ENCODE results near the gene MTG2. TPM values are rescaled to one million over a fixed set of nuclear protein-coding genes. Genes with fewer than 3 reads are reported as not detected.
A peak's percentile ranks its signal among the peaks of the same experiment; 100 is the strongest.

Gene MTG2
- total RNA-seq, 8 experiments from 2014 or later, result 18.9 to 51.2 (median 27.3) TPM

GRCh38 chr20:62216636-62217566, 34.1 kb downstream of the MTG2 start:
- no peak overlapping the region for H3K4me3 ChIP-seq
- H3K4me1 ChIP-seq (replicated peaks in 1 of 2), result peaks cover 34 to 35% of the 10 kb centered on the region in 2 donors
- in situ Hi-C loops (cut with MboI; ENCODE audit: low pct_unique_long_range_greater_than_20kb in 2 of 9, low sequenced_read_pairs in 9 of 9, unreplicated experiment in 9 of 9), result no loop called here
- ATAC-seq (replicated peaks in 6 of 8), result no peak
- H3K27ac ChIP-seq, result no peak overlapping the region
- WGBS, 10 experiments, result no CpG with 5 or more reads among the region's 26 CpGs

GRCh38 chr20:62217913-62218773, 35.3 kb downstream of the MTG2 start:
- Histone ChIP-seq H3K4me1 (replicated peaks in 1 of 2) (peaks cover 27% of the 10 kb centered on the region in 2 donors), H3K4me3 (peak overlapping the region in 3 of 5 donors; percentile 45 to 53 (median 52)), H3K27ac (no peak overlapping the region)
- in situ Hi-C loops (cut with MboI; ENCODE audit: low pct_unique_long_range_greater_than_20kb in 2 of 9, low sequenced_read_pairs in 9 of 9, unreplicated experiment in 9 of 9), result no loop called here
- no peak for ATAC-seq (replicated peaks in 6 of 8)
- WGBS, 10 experiments, result 30 to 63% (median 35%) methylated on average over 1 to 5 of the region's 38 CpGs; no CpG with 5 or more reads in 6 of the 10 experiments

GRCh38 chr20:62219101-62219991, 36.5 kb downstream of the MTG2 start:
- peak overlapping the region; percentile 37 to 53 (median 45) for H3K4me3 ChIP-seq
- 3% methylated on average over 6 of the region's 84 CpGs; no CpG with 5 or more reads in 9 of the 10 experiments for WGBS, 10 experiments
- H3K27ac ChIP-seq, result no peak overlapping the region
- in situ Hi-C loops (cut with MboI; ENCODE audit: low pct_unique_long_range_greater_than_20kb in 2 of 9, low sequenced_read_pairs in 9 of 9, unreplicated experiment in 9 of 9), result no loop called here
- ATAC-seq (replicated peaks in 6 of 8), result peak; percentile 19 to 66 (median 51)
- H3K4me1 ChIP-seq (replicated peaks in 1 of 2), result peaks cover 23 to 27% of the 10 kb centered on the region in 2 donors

- in situ Hi-C loops (cut with MboI; ENCODE audit: low pct_unique_long_range_greater_than_20kb in 2 of 9, low sequenced_read_pairs in 9 of 9, unreplicated experiment in 9 of 9), result no loop called here
- peaks cover 23 to 27% of the 10 kb centered on the region in 2 donors for H3K4me1 ChIP-seq (replicated peaks in 1 of 2)
- peak; percentile 72 to 90 (median 78) for ATAC-seq (replicated peaks in 6 of 8)
- peak within 1 kb of the TSS; percentile 37 to 53 (median 45) for H3K4me3 ChIP-seq
- H3K27ac ChIP-seq, result no peak within 1 kb of the TSS
- WGBS, 10 experiments, result no CpG with 5 or more reads among the region's 84 CpGs
These were observed 37.3 kb downstream of the MTG2 start, which contains the start of gene HRH3 for GRCh38 chr20:62219992-62220665. Gene HRH3, minus strand, starts transcription at chr20:62220278. Its CDS starts 308 bp downstream, at chr20:62219970.

- Histone ChIP-seq H3K4me1 (replicated peaks in 1 of 2) (peaks cover 23 to 27% of the 10 kb centered on the region in 2 donors), H3K4me3 (peak overlapping the region; percentile 37 to 53 (median 45)), H3K27ac (no peak overlapping the region)
- in situ Hi-C loops (cut with MboI; ENCODE audit: low pct_unique_long_range_greater_than_20kb in 2 of 9, low sequenced_read_pairs in 9 of 9, unreplicated experiment in 9 of 9), result no loop called here
- peak in 5 of 8 experiments; percentile 10 to 39 (median 25) for ATAC-seq (replicated peaks in 6 of 8)
- 0 to 3% (median 0%) methylated on average over 1 to 11 of the region's 46 CpGs; no CpG with 5 or more reads in 7 of the 10 experiments for WGBS, 10 experiments
These were observed 38.1 kb downstream of the MTG2 start for GRCh38 chr20:62220666-62221568.

- ATAC-seq (replicated peaks in 6 of 8), result no peak
These were observed 39.5 kb downstream of the MTG2 start for GRCh38 chr20:62222266-62222850.

GRCh38 chr20:62222972-62223371, 40.1 kb downstream of the MTG2 start:
- WGBS, 10 experiments, result 30 to 80% (median 40%) methylated on average over 1 to 9 of the region's 13 CpGs; no CpG with 5 or more reads in 5 of the 10 experiments
- no peak for ATAC-seq (replicated peaks in 6 of 8)
- in situ Hi-C loops (cut with MboI; ENCODE audit: low pct_unique_long_range_greater_than_20kb in 2 of 9, low sequenced_read_pairs in 9 of 9, unreplicated experiment in 9 of 9), result no loop called here
- Histone ChIP-seq H3K4me1 (replicated peaks in 1 of 2) (peaks cover 24 to 29% of the 10 kb centered on the region in 2 donors), H3K4me3 (no peak overlapping the region), H3K27ac (no peak overlapping the region)

More at GRCh38 chr20:62222266-62222850, 39.5 kb downstream of the MTG2 start:
- in situ Hi-C loops (cut with MboI; ENCODE audit: low pct_unique_long_range_greater_than_20kb in 2 of 9, low sequenced_read_pairs in 9 of 9, unreplicated experiment in 9 of 9), result no loop called here
- 31 to 100% (median 57%) methylated on average over 1 to 4 of the region's 18 CpGs; no CpG with 5 or more reads in 6 of the 10 experiments for WGBS, 10 experiments
- Histone ChIP-seq H3K4me1 (replicated peaks in 1 of 2) (peaks cover 24 to 27% of the 10 kb centered on the region in 2 donors), H3K4me3 (no peak overlapping the region), H3K27ac (no peak overlapping the region)

GRCh38 chr20:62223571-62223970, 40.7 kb downstream of the MTG2 start:
- in situ Hi-C loops (cut with MboI; ENCODE audit: low pct_unique_long_range_greater_than_20kb in 2 of 9, low sequenced_read_pairs in 9 of 9, unreplicated experiment in 9 of 9), result no loop called here
- peaks cover 18 to 24% of the 10 kb centered on the region in 2 donors for H3K4me1 ChIP-seq (replicated peaks in 1 of 2)
- no peak overlapping the region for H3K27ac ChIP-seq
- H3K4me3 ChIP-seq, result no peak overlapping the region
- ATAC-seq (replicated peaks in 6 of 8), result no peak
- 0 to 90% (median 60%) methylated on average over 1 to 2 of the region's 9 CpGs; no CpG with 5 or more reads in 4 of the 10 experiments for WGBS, 10 experiments

GRCh38 chr20:62224113-62224855, 41.5 kb downstream of the MTG2 start:
- no peak overlapping the region for H3K4me3 ChIP-seq
- in situ Hi-C loops (cut with MboI; ENCODE audit: low pct_unique_long_range_greater_than_20kb in 2 of 9, low sequenced_read_pairs in 9 of 9, unreplicated experiment in 9 of 9), result no loop called here
- ATAC-seq (replicated peaks in 6 of 8), result no peak
- H3K4me1 ChIP-seq (replicated peaks in 1 of 2), result peaks cover 14 to 22% of the 10 kb centered on the region in 2 donors
- WGBS, 10 experiments, result 40 to 55% (median 48%) methylated on average over 1 to 8 of the region's 21 CpGs; no CpG with 5 or more reads in 7 of the 10 experiments
- H3K27ac ChIP-seq, result no peak overlapping the region

GRCh38 chr20:62225026-62225425, 42.2 kb downstream of the MTG2 start:
- ATAC-seq (replicated peaks in 6 of 8), result no peak
- Histone ChIP-seq H3K4me3 (no peak overlapping the region), H3K4me1 (replicated peaks in 1 of 2) (peaks cover 11 to 22% of the 10 kb centered on the region in 2 donors), H3K27ac (no peak overlapping the region)
- in situ Hi-C loops (cut with MboI; ENCODE audit: low pct_unique_long_range_greater_than_20kb in 2 of 9, low sequenced_read_pairs in 9 of 9, unreplicated experiment in 9 of 9), result no loop called here
- 0 to 86% (median 69%) methylated on average over 2 to 7 of the region's 13 CpGs; no CpG with 5 or more reads in 5 of the 10 experiments for WGBS, 10 experiments

Data from motor neuron (in vitro differentiated cells).